ENCODE results near the gene SYVN1. TPM values are rescaled to one million over a fixed set of nuclear protein-coding genes. Genes with fewer than 3 reads are reported as not detected.

Gene SYVN1
- total and polyA plus RNA-seq, 10 of the 15 experiments (the other 5 are each of a cell fraction or from before 2014, with no cell fraction given): 0.79 to 63.6 (median 20.1) TPM

GRCh38 chr11:65134240-65134951 is at the start of gene SYVN1 (continued):
- TF ChIP-seq TBL1XR1 (IDR thresholded peaks at IDR 0.05; ENCODE audit: low read depth, low read length): no peak; the same call in 1 of the 2 replicates
- TF ChIP-seq SMARCA5 (IDR thresholded peaks at IDR 0.05): 0 out of 2 replicates have a peak, but pooled peaks have one; percentile 70
- peak; percentile 97 for TF ChIP-seq NBN (IDR thresholded peaks at IDR 0.05)
- TF ChIP-seq KAT2A (conservative IDR thresholded peaks at IDR 0.05; ENCODE audit: control insufficient read depth, low read depth, low read length): no peak
- TF ChIP-seq CHD1 (IDR thresholded peaks at IDR 0.05; ENCODE audit: low read depth, low read length): peak; percentile 97
- no peak for TF ChIP-seq NRF1 (conservative IDR thresholded peaks at IDR 0.05; ENCODE audit: low read depth, low read length)
- no peak for TF ChIP-seq RAD21 (IDR thresholded peaks at IDR 0.05; ENCODE audit: insufficient read depth, low read depth, low read length)
- TF ChIP-seq CBFB (IDR thresholded peaks at IDR 0.05; ENCODE audit: low read depth): peak; percentile 83
- no peak for TF ChIP-seq MEF2B (IDR thresholded peaks at IDR 0.05; ENCODE audit: partially characterized antibody, poor library complexity, severe bottlenecking)

GRCh38 chr11:65183201-65183891 is 49.0 kb upstream of the SYVN1 start:
- 87% methylated on average over 19 of the region's 19 CpGs for WGBS (ENCODE audit: insufficient coverage, insufficient replicate concordance, low lambda C conversion rate, missing lambda C conversion rate)
- Histone ChIP-seq H3K79me2 (ENCODE audit: control insufficient read depth, insufficient read depth, low read length) (peaks cover 26% of the 10 kb centered on the region), H4K20me1 (ENCODE audit: control insufficient read depth, insufficient read depth) (no peaks in the 10 kb centered on the region), H3K27me3 (replicated peaks in 1 of 2; ENCODE audit: control insufficient read depth in 2 of 2, insufficient read depth in 2 of 2, low read length in 1 of 2) (no peaks in the 10 kb centered on the region), H3K4me2 (ENCODE audit: control insufficient read depth, insufficient read depth) (peak overlapping the region; percentile 87), H3K4me1 (ENCODE audit: control insufficient read depth, insufficient read depth, low read length) (peaks cover 6% of the 10 kb centered on the region; the same call in 1 of the 2 replicates), H3K36me3 (ENCODE audit: control insufficient read depth in 2 of 2, insufficient read depth in 2 of 2, low read length in 1 of 2) (peaks cover 3 to 6% of the 10 kb centered on the region in 2 experiments; a peak in 3 of 4 replicates), H3K27ac (ENCODE audit: control insufficient read depth, insufficient read depth) (no peak overlapping the region), H3K9me3 (replicated peaks; ENCODE audit: control insufficient read depth, insufficient read depth, low read length) (no peaks in the 10 kb centered on the region), H2AFZ (ENCODE audit: control insufficient read depth, low read depth, low read length) (no peak overlapping the region), H3K9ac (ENCODE audit: control insufficient read depth, insufficient read depth, low read length) (peak overlapping the region; percentile 89; the same call in 1 of the 2 replicates), H3K4me3 (peak overlapping the region; percentile 100; the same call in 1 of the 2 replicates)
- ChIA-PET SMC1A (ENCODE audit: uncharacterized antibody, unreplicated experiment) (interaction anchor here (1.4 to 3.7 kb wide), 4 partner anchors 48 to 149 kb away, joined by 4 to 27 read pairs (median 7); partner anchors contain the start of gene TM7SF2), CTCF (interaction anchor here (0.6 to 5.6 kb wide), 3 partner anchors 65 to 140 kb away, joined by 3 to 93 read pairs (median 14); partner anchors contain the start of genes TM7SF2 and ZNHIT2), RAD21 (ENCODE audit: unreplicated experiment) (interaction anchor here (1.6 to 4.6 kb wide), 5 partner anchors 48 to 335 kb away, joined by 5 to 59 read pairs (median 25); partner anchors contain the start of genes DPF2, FAU, MRPL49 and SYVN1), POLR2A (interaction anchor here (0.6 to 2.2 kb wide), 3 partner anchors 66 to 503 kb away, joined by 4 to 8 read pairs (median 7); partner anchors contain the start of genes TM7SF2 and ZNHIT2)
- FAIRE-seq (no peak), DNase-seq (ENCODE audit: low read depth, low spot score) (no peak), ATAC-seq (no peak)
- in situ Hi-C loops (cut with MboI): no loop called here
- no TSS peak for BruUV-seq (replicated peaks)
- intact Hi-C loops (cut with micrococcal nuclease; ENCODE audit: unreplicated experiment): loop anchor here (5.0 kb wide), 3 partner anchors 51 to 171 kb away; partner anchors contain the start of genes ARL2, SYVN1 and TM7SF2
- no peak for TF ChIP-seq BCLAF1 (IDR thresholded peaks at IDR 0.05)
